ENCODE data around the gene BAX. TPM values are rescaled to one million over a fixed set of nuclear protein-coding genes. Genes with fewer than 3 reads are reported as not detected.

BAX gene
- total and polyA plus RNA-seq, 9 of the 15 experiments (the other 6 are each of a cell fraction or from before 2014, with no cell fraction given) = 3.2 to 95.4 (median 44.5) TPM

- TF ChIP-seq CEBPB (tag; IDR thresholded peaks at IDR 0.05) = no peak
- no peak for TF ChIP-seq U2AF1 (optimal IDR thresholded peaks at IDR 0.05; ENCODE audit: low read depth, low read length)
- TF ChIP-seq ZNF217 (CRISPR knock-in tag; IDR thresholded peaks at IDR 0.05) = no peak
- 0 out of 2 replicates have a peak, but pooled peaks have one; percentile 59 for TF ChIP-seq NR2F6 (CRISPR knock-in tag; IDR thresholded peaks at IDR 0.05)
- TF ChIP-seq, protein P1, sequence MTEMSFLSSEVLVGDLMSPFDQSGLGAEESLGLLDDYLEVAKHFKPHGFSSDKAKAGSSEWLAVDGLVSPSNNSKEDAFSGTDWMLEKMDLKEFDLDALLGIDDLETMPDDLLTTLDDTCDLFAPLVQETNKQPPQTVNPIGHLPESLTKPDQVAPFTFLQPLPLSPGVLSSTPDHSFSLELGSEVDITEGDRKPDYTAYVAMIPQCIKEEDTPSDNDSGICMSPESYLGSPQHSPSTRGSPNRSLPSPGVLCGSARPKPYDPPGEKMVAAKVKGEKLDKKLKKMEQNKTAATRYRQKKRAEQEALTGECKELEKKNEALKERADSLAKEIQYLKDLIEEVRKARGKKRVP (CRISPR knock-in tag; IDR thresholded peaks at IDR 0.05) = no peak; the same call in 1 of the 2 replicates
- no peak for TF ChIP-seq KHSRP (IDR thresholded peaks at IDR 0.05)
- no peak for TF ChIP-seq XRCC4 (IDR thresholded peaks at IDR 0.05; ENCODE audit: extremely low read depth, insufficient read depth, insufficient read length)
- peak; percentile 79; the same call in 1 of the 2 replicates for TF ChIP-seq NR4A1 (CRISPR knock-in tag; IDR thresholded peaks at IDR 0.05)
- 0 out of 2 replicates have a peak, but pooled peaks have one; percentile 75 for TF ChIP-seq NR4A1 (tag; IDR thresholded peaks at IDR 0.05)
- TF ChIP-seq TCF7L2 (IDR thresholded peaks at IDR 0.05; ENCODE audit: low read depth, low read length) = no peak
- peak; percentile 74 for TF ChIP-seq CCNT2 (IDR thresholded peaks at IDR 0.05; ENCODE audit: borderline replicate concordance, extremely low read depth, insufficient read length, low read depth, low read length)
- peak; percentile 70 for TF ChIP-seq MEIS2 (IDR thresholded peaks at IDR 0.05; ENCODE audit: partially characterized antibody)
- 0 out of 2 replicates have a peak, but pooled peaks have one; percentile 41 for TF ChIP-seq E2F3 (CRISPR knock-in tag; IDR thresholded peaks at IDR 0.05)
- no peak for TF ChIP-seq ID3 (CRISPR knock-in tag; IDR thresholded peaks at IDR 0.05)
- TF ChIP-seq ID3 (tag; IDR thresholded peaks at IDR 0.05) = peak; percentile 56; the same call in 1 of the 2 replicates
- TF ChIP-seq POLR2G (IDR thresholded peaks at IDR 0.05; ENCODE audit: low read depth, low read length) = peak; percentile 88
- no peak for TF ChIP-seq PURB (CRISPR knock-in tag; IDR thresholded peaks at IDR 0.05; ENCODE audit: low read depth)
- TF ChIP-seq TOE1 (IDR thresholded peaks at IDR 0.05; ENCODE audit: borderline replicate concordance) = peak; percentile 67
- TF ChIP-seq TOE1 (CRISPR knock-in tag; IDR thresholded peaks at IDR 0.05; ENCODE audit: borderline replicate concordance, low read depth) = 0 out of 2 replicates have a peak, but pooled peaks have one; percentile 64
- peak; percentile 46; the same call in 1 of the 2 replicates for TF ChIP-seq NCOA1 (IDR thresholded peaks at IDR 0.05; ENCODE audit: low read depth)
- peak; percentile 57; the same call in 1 of the 2 replicates for TF ChIP-seq SP1 (CRISPR knock-in tag; IDR thresholded peaks at IDR 0.05)
- no peak for TF ChIP-seq MCM3 (IDR thresholded peaks at IDR 0.05)
- TF ChIP-seq FOXJ2 (tag; IDR thresholded peaks at IDR 0.05) = no peak
- 0 out of 2 replicates have a peak, but pooled peaks have one; percentile 63 for TF ChIP-seq ZNF431 (CRISPR knock-in tag; IDR thresholded peaks at IDR 0.05)
- no peak for TF ChIP-seq UBTF (IDR thresholded peaks at IDR 0.05; ENCODE audit: borderline replicate concordance in 1 of 2, low read depth in 2 of 2, low read length in 2 of 2)
- TF ChIP-seq C11orf30 (IDR thresholded peaks at IDR 0.05; ENCODE audit: low read depth) = no peak
Observed at GRCh38 chr19:48962029-48962848, 7.6 kb downstream of the BAX start (continued).
